SU-DHL-6 (cell line): ENCODE results near the gene SLC44A3.

Experiments
- H2AFZ ChIP-seq: fragments of 200-600 bp; sonication (generic); 2 replicates; pipeline ENCODE4 v1.6.1; 2014; ENCODE audit warnings: low read depth, mild to moderate bottlenecking, moderate library complexity, mixed read lengths, antibody characterized with exemption, low read length; ENCODE audit not compliant: severe bottlenecking
- H3F3A ChIP-seq: fragments of 200-600 bp; shearing (Covaris generic); 2 replicates; pipeline ENCODE4 v1.6.0; 2016; ENCODE audit warnings: antibody characterized with exemption, mild to moderate bottlenecking; ENCODE audit not compliant: insufficient read depth
- H3K27ac ChIP-seq: fragments of 200-600 bp; sonication (generic); 2 replicates; pipeline ENCODE4 v1.5.1; 2016; ENCODE audit warnings: low read depth, mild to moderate bottlenecking, low read length, moderate library complexity, mixed read lengths
- H3K27me3 ChIP-seq: fragments of 200-600 bp; sonication (generic), shearing (Covaris generic); 2 replicates; pipeline ENCODE4 v1.6.0; 2014; ENCODE audit warnings: mild to moderate bottlenecking, low read length
- H3K36me3 ChIP-seq: fragments of 200-600 bp; sonication (generic); 2 replicates; pipeline ENCODE4 v1.6.1; 2014; ENCODE audit warnings: mild to moderate bottlenecking, low read length, mixed read lengths
- H3K4me2 ChIP-seq: fragments of 300-600, 200-600 bp; shearing (Covaris generic), sonication (generic); 2 replicates; pipeline ENCODE4 v1.6.0; 2014; ENCODE audit warnings: low read length, low read depth, mild to moderate bottlenecking; ENCODE audit not compliant: poor library complexity, severe bottlenecking
- H3K4me3 ChIP-seq: fragments of 200-600 bp; sonication (generic); 2 replicates; pipeline ENCODE4 v1.5.1; 2014; ENCODE audit warnings: antibody characterized with exemption, low read length, mild to moderate bottlenecking, mixed read lengths; ENCODE audit not compliant: insufficient read depth, poor library complexity, severe bottlenecking
- H3K79me2 ChIP-seq: fragments of 200-600 bp; sonication (generic); 2 replicates; pipeline ENCODE4 v1.6.1; 2014; ENCODE audit warnings: mild to moderate bottlenecking, low read length, moderate library complexity; ENCODE audit not compliant: insufficient read depth
- H3K9ac ChIP-seq: fragments of 200-600 bp; sonication (generic); 2 replicates; pipeline ENCODE4 v1.7.0; 2014; ENCODE audit warnings: mild to moderate bottlenecking, low read length
- H3K9me2 ChIP-seq: fragments of 200-600 bp; sonication (generic); replicated peaks from 2 replicates; pipeline ENCODE4 v1.6.1; 2014; ENCODE audit warnings: low read length; ENCODE audit not compliant: insufficient read depth
- H3K9me3 ChIP-seq: fragments of 200-600 bp; sonication (generic); 2 replicates; pipeline ENCODE4 v1.6.1; 2014; ENCODE audit warnings: low read length, mixed read lengths; ENCODE audit not compliant: insufficient read depth
- H4K20me1 ChIP-seq: fragments of 200-600 bp; sonication (generic); 2 replicates; pipeline ENCODE4 v1.6.1; 2014; ENCODE audit warnings: low read depth, mild to moderate bottlenecking, antibody characterized with exemption, low read length, moderate library complexity, mixed read lengths
- CTCF ChIP-seq: fragments of 200-600 bp; sonication (generic); IDR thresholded peaks from one replicate; pipeline ENCODE4 v1.5.1; 2017; ENCODE audit warnings: antibody characterized with exemption, mild to moderate bottlenecking, low read length, moderate library complexity; ENCODE audit not compliant: insufficient read depth, poor library complexity, severe bottlenecking
- EZH2phosphoT487 ChIP-seq: fragments of 200-600 bp; sonication (generic), shearing (Covaris generic); conservative IDR thresholded peaks from 2 replicates; pipeline ENCODE4 v1.6.1; 2018; ENCODE audit warnings: mild to moderate bottlenecking, antibody characterized with exemption, low read length, moderate library complexity, mixed read lengths

Gene SLC44A3

GRCh38 chr1:94935476-94935875 lies 115.3 kb downstream of the SLC44A3 start:
- no peak overlapping the region for H3K4me3 ChIP-seq
- H3K27ac ChIP-seq: no peak overlapping the region
- H4K20me1 ChIP-seq: no peaks in the 10 kb centered on the region
- H3F3A ChIP-seq: no peaks in the 10 kb centered on the region
- no peak overlapping the region for H2AFZ ChIP-seq
- no peak overlapping the region for H3K9ac ChIP-seq
- H3K27me3 ChIP-seq: no peaks in the 10 kb centered on the region
- H3K36me3 ChIP-seq: no peaks in the 10 kb centered on the region
- H3K9me2 ChIP-seq: no peaks in the 10 kb centered on the region
- TF ChIP-seq CTCF (no peak), EZH2phosphoT487 (no peak)
- no peak overlapping the region for H3K4me2 ChIP-seq
- no peaks in the 10 kb centered on the region for H3K79me2 ChIP-seq
- H3K9me3 ChIP-seq: no peaks in the 10 kb centered on the region

- TF ChIP-seq EZH2phosphoT487: no peak
- no peak for TF ChIP-seq CTCF
- H3K27ac ChIP-seq: no peak overlapping the region
These were observed 116.9 kb downstream of the SLC44A3 start for GRCh38 chr1:94936861-94937620.

GRCh38 chr1:94937820-94938219 lies 117.7 kb downstream of the SLC44A3 start:
- Histone ChIP-seq H3F3A (no peaks in the 10 kb centered on the region), H3K4me2 (no peak overlapping the region), H3K9me2 (no peaks in the 10 kb centered on the region), H3K27me3 (no peaks in the 10 kb centered on the region), H3K9me3 (no peaks in the 10 kb centered on the region), H3K4me3 (no peak overlapping the region), H3K79me2 (no peaks in the 10 kb centered on the region), H4K20me1 (no peaks in the 10 kb centered on the region), H2AFZ (no peak overlapping the region), H3K27ac (no peak overlapping the region), H3K9ac (no peak overlapping the region), H3K36me3 (no peaks in the 10 kb centered on the region)
- TF ChIP-seq CTCF: no peak
- no peak for TF ChIP-seq EZH2phosphoT487

More at GRCh38 chr1:94936861-94937620, 116.9 kb downstream of the SLC44A3 start:
- Histone ChIP-seq H3K9ac (no peak overlapping the region), H3K36me3 (no peaks in the 10 kb centered on the region), H3K79me2 (no peaks in the 10 kb centered on the region), H3K4me2 (no peak overlapping the region), H3K4me3 (no peak overlapping the region), H3K27me3 (no peaks in the 10 kb centered on the region), H3K9me3 (no peaks in the 10 kb centered on the region), H3K9me2 (no peaks in the 10 kb centered on the region), H2AFZ (no peak overlapping the region), H3F3A (no peaks in the 10 kb centered on the region), H4K20me1 (no peaks in the 10 kb centered on the region)
